H1 (cell line): Measurements from ENCODE around the gene MIER1. TPM values are rescaled to one million over a fixed set of nuclear protein-coding genes. Genes with fewer than 3 reads are reported as not detected.

Experiments
- CTCF ChIA-PET: fragments of 300-600 bp; sonication (Branson Sonifier 250); formaldehyde crosslinking; loops from one replicate; lab custom pipeline; 2021; ENCODE audit not compliant: partially characterized antibody; lab: Charles Lee
- POLR2A ChIA-PET: fragments of 300-600 bp; sonication (Branson Sonifier 250); formaldehyde crosslinking; loops from one replicate; lab custom pipeline; 2021; ENCODE audit warnings: inconsistent platforms; ENCODE audit not compliant: partially characterized antibody; lab: Charles Lee
- DNase-seq, 2 experiments: peaks; one replicate each; pipeline versions ENCODE4 v3.0.0 to v3.0.0-alpha.2; 2010 to 2022; ENCODE audit warnings: low spot score in 2 of 2, low read depth in 1 of 2, mixed read lengths in 1 of 2
- FAIRE-seq: peaks from 2 replicates; lab custom pipeline; 2011; peaks lifted over from hg19 to GRCh38; lab: Jason Lieb, UNC
- H2AFZ ChIP-seq: 2 replicates; pipeline ENCODE4 v1.8.1; 2012; ENCODE audit warnings: low read length, inconsistent platforms
- H2AK5ac ChIP-seq: 2 replicates; pipeline ENCODE4 v1.6.1; 2013; ENCODE audit warnings: low read depth, low read length
- H2BK120ac ChIP-seq: replicated peaks from 2 replicates; pipeline ENCODE3; 2013; ENCODE audit warnings: low read depth, low read length, inconsistent platforms
- H2BK12ac ChIP-seq: 2 replicates; pipeline ENCODE4 v1.6.1; 2013; ENCODE audit warnings: low read depth, low read length
- H2BK15ac ChIP-seq: 2 replicates; pipeline ENCODE4 v1.6.1; 2013; ENCODE audit warnings: low read length
- H2BK20ac ChIP-seq: 2 replicates; pipeline ENCODE4 v1.6.1; 2013; ENCODE audit warnings: low read length
- H2BK5ac ChIP-seq: 2 replicates; pipeline ENCODE4 v1.6.1; 2013; ENCODE audit warnings: low read depth, low read length
- H3K14ac ChIP-seq: 2 replicates; pipeline ENCODE4 v1.6.1; 2013; ENCODE audit warnings: inconsistent platforms; ENCODE audit not compliant: insufficient read length
- H3K18ac ChIP-seq: 2 replicates; pipeline ENCODE4 v1.6.1; 2013; ENCODE audit warnings: low read length; ENCODE audit errors: extremely low read depth
- H3K23ac ChIP-seq: 2 replicates; pipeline ENCODE4 v1.6.1; 2013; ENCODE audit warnings: inconsistent platforms; ENCODE audit not compliant: insufficient read length
- H3K23me2 ChIP-seq: 2 replicates; pipeline ENCODE4 v1.6.1; 2013; ENCODE audit warnings: low read depth, low read length
- H3K27ac ChIP-seq: 2 replicates; pipeline ENCODE4 v1.6.1; 2011; ENCODE audit warnings: low read depth, low read length, inconsistent platforms
- H3K27me3 ChIP-seq, 4 experiments: replicated peaks in 1 of 4; 1 replicate in 1 of 4; 2 replicates in 3 of 4; pipeline versions ENCODE4 v1.6.1 to v1.8.1; 2011 to 2013; ENCODE audit warnings: low read length in 3 of 4, mild to moderate bottlenecking in 3 of 4, inconsistent platforms in 2 of 4, mixed read lengths in 2 of 4, moderate library complexity in 1 of 4; ENCODE audit not compliant: control insufficient read depth in 3 of 4, insufficient read depth in 3 of 4; ENCODE audit errors: extremely low read depth in 1 of 4
- H3K36me3 ChIP-seq, 4 experiments: 2 replicates each; pipeline versions ENCODE4 v1.6.1 to v1.8.1; 2011 to 2013; ENCODE audit warnings: mild to moderate bottlenecking in 4 of 4, low read length in 3 of 4, moderate library complexity in 2 of 4, control low read depth in 1 of 4, inconsistent platforms in 1 of 4; ENCODE audit not compliant: insufficient read depth in 4 of 4, control insufficient read depth in 2 of 4
- H3K4ac ChIP-seq: replicated peaks from 2 replicates; pipeline ENCODE3; 2013; ENCODE audit warnings: low read length, low read depth, mixed read lengths, inconsistent platforms; ENCODE audit not compliant: insufficient read length
- H3K4me1 ChIP-seq, 4 experiments: replicated peaks in 1 of 4; 1 replicate in 1 of 4; 2 replicates in 3 of 4; pipeline versions ENCODE4 v1.6.1 to v1.8.1; 2011 to 2013; ENCODE audit warnings: low read length in 3 of 4, inconsistent platforms in 2 of 4, mixed read lengths in 1 of 4; ENCODE audit not compliant: insufficient read depth in 4 of 4, control insufficient read depth in 3 of 4
- H3K4me2 ChIP-seq, 2 experiments: 2 replicates each; pipeline versions ENCODE4 v1.6.1 to v1.8.1; 2011 to 2013; ENCODE audit warnings: low read depth in 2 of 2, low read length in 2 of 2, control low read depth in 1 of 2, inconsistent platforms in 1 of 2, mild to moderate bottlenecking in 1 of 2; ENCODE audit not compliant: insufficient read depth in 1 of 2
- H3K4me3 ChIP-seq, 4 experiments: fragments of 200-600, 300-600 bp in 1 of 4; sonication (generic), shearing (Covaris generic), sonication (Bioruptor Twin) in 1 of 4; 2 replicates each; pipeline versions ENCODE4 v1.5.1 to v1.8.1; 2011 to 2016; ENCODE audit warnings: low read length in 4 of 4, low read depth in 3 of 4, control low read depth in 2 of 4, inconsistent platforms in 2 of 4, mild to moderate bottlenecking in 2 of 4, mixed read lengths in 1 of 4, moderate library complexity in 1 of 4; ENCODE audit not compliant: insufficient read depth in 2 of 4; ENCODE audit errors: extremely low read depth in 1 of 4
- H3K56ac ChIP-seq: replicated peaks from 2 replicates; pipeline ENCODE3; 2013; ENCODE audit warnings: low read depth, mild to moderate bottlenecking, mixed read lengths, low read length, inconsistent platforms; ENCODE audit not compliant: insufficient read length
- H3K79me1 ChIP-seq: 2 replicates; pipeline ENCODE4 v1.6.1; 2013; ENCODE audit warnings: low read depth, low read length, control low read depth
- H3K79me2 ChIP-seq, 2 experiments: 2 replicates each; pipeline versions ENCODE4 v1.6.1 to v1.8.1; 2012 to 2013; ENCODE audit warnings: low read length in 2 of 2, mild to moderate bottlenecking in 2 of 2, inconsistent platforms in 1 of 2; ENCODE audit not compliant: insufficient read depth in 2 of 2, control insufficient read depth in 1 of 2
- H3K9ac ChIP-seq, 4 experiments: replicated peaks in 1 of 4; 1 replicate in 1 of 4; 2 replicates in 3 of 4; pipeline versions ENCODE4 v1.6.1 to v1.8.1; 2011 to 2013; ENCODE audit warnings: low read depth in 3 of 4, low read length in 3 of 4, control low read depth in 2 of 4, mild to moderate bottlenecking in 2 of 4, moderate library complexity in 2 of 4, inconsistent platforms in 1 of 4; ENCODE audit errors: extremely low read depth in 1 of 4
- H3K9me3 ChIP-seq, 2 experiments: 2 replicates each; pipeline versions ENCODE4 v1.6.1 to v1.8.1; 2012 to 2013; ENCODE audit warnings: mild to moderate bottlenecking in 2 of 2, moderate library complexity in 2 of 2, control low read depth in 1 of 2, inconsistent platforms in 1 of 2, low read depth in 1 of 2, low read length in 1 of 2, mixed read lengths in 1 of 2; ENCODE audit not compliant: insufficient read depth in 2 of 2
- H4K20me1 ChIP-seq, 2 experiments: replicated peaks in 1 of 2; 2 replicates each; pipeline versions ENCODE3 to v1.8.1; 2011 to 2013; ENCODE audit warnings: inconsistent platforms in 2 of 2, low read length in 2 of 2, mild to moderate bottlenecking in 1 of 2; ENCODE audit not compliant: insufficient read depth in 2 of 2, control insufficient read depth in 1 of 2
- H4K5ac ChIP-seq: 2 replicates; pipeline ENCODE4 v1.6.1; 2013; ENCODE audit warnings: low read length, low read depth, mixed read lengths, inconsistent platforms; ENCODE audit not compliant: insufficient read length
- H4K8ac ChIP-seq: 2 replicates; pipeline ENCODE4 v1.8.0; 2013; ENCODE audit warnings: mild to moderate bottlenecking, moderate library complexity, low read length, inconsistent platforms; ENCODE audit not compliant: insufficient read depth; ENCODE audit errors: extremely low read depth
- H4K91ac ChIP-seq: replicated peaks from 2 replicates; pipeline ENCODE3; 2013; ENCODE audit warnings: low read length, mixed read lengths, inconsistent platforms; ENCODE audit not compliant: insufficient read length
- BRCA1 ChIP-seq: IDR thresholded peaks from 2 replicates; pipeline ENCODE4 v1.6.1; 2012; ENCODE audit warnings: low read depth, low read length, improper control_type of control experiment
- RAD21 ChIP-seq, 2 experiments: IDR thresholded peaks in 1 of 2; conservative IDR thresholded peaks in 1 of 2; 2 replicates each; pipeline ENCODE4 v1.6.1; 2011; ENCODE audit warnings: low read depth in 2 of 2, low read length in 2 of 2, improper control_type of control experiment in 1 of 2, inconsistent platforms in 1 of 2, mild to moderate bottlenecking in 1 of 2, moderate library complexity in 1 of 2
- RBBP5 ChIP-seq: IDR thresholded peaks from 2 replicates; pipeline ENCODE4 v1.7.1; 2012; ENCODE audit warnings: low read depth, mild to moderate bottlenecking, inconsistent platforms, low read length, moderate library complexity, borderline replicate concordance
- SAP30 ChIP-seq: fragments of 300-600 bp; sonication (generic); IDR thresholded peaks from 2 replicates; pipeline ENCODE4 v1.7.1; 2012; ENCODE audit warnings: low read length, moderate library complexity, mild to moderate bottlenecking, inconsistent platforms; ENCODE audit not compliant: insufficient read depth, insufficient replicate concordance
- SIN3A ChIP-seq, 2 experiments: IDR thresholded peaks in 1 of 2; conservative IDR thresholded peaks in 1 of 2; 2 replicates each; pipeline ENCODE4 v1.6.1; 2011 to 2012; ENCODE audit warnings: low read length in 2 of 2, improper control_type of control experiment in 1 of 2, low read depth in 1 of 2, mild to moderate bottlenecking in 1 of 2
- SP4 ChIP-seq: IDR thresholded peaks from 2 replicates; pipeline ENCODE4 v1.6.1; 2012; ENCODE audit warnings: low read length, inconsistent platforms
- TAF1 ChIP-seq: IDR thresholded peaks from 2 replicates; pipeline ENCODE4 v1.6.1; 2011; ENCODE audit warnings: mild to moderate bottlenecking, low read depth, low read length
- WGBS, 2 experiments: shearing (Covaris generic) in 1 of 2; methylation state at CpG; one replicate each; pipeline versions ENCODE4 v1.1.6 to v1.1.7; 2013 to 2015; ENCODE audit warnings: low lambda C conversion rate in 2 of 2, mixed read lengths in 2 of 2, inconsistent platforms in 1 of 2, low coverage in 1 of 2, missing lambda C conversion rate in 1 of 2; ENCODE audit not compliant: insufficient replicate concordance in 2 of 2, insufficient coverage in 1 of 2, insufficient read length in 1 of 2; ENCODE audit errors: extremely low coverage in 1 of 2, missing lambda C conversion rate in 1 of 2; 5-methylcytosine and 5-hydroxymethylcytosine counted together
- polyA plus RNA-seq, 7 experiments: library from polyadenylated mRNA; depleted of rRNA in 3 of 7; stranded (reverse) in 5 of 7; unstranded in 2 of 7; fragments of >200 nt in 5 of 7; fragments of 200-250 nt in 2 of 7; gene quantifications; 1 replicate in 5 of 7; 2 replicates in 1 of 7; 4 replicates in 1 of 7; pipeline versions ENCODE4 v1.2.1 to v1.2.3, GENCODE V29; 2011 to 2013; ENCODE audit warnings: missing spikeins in 2 of 7, mixed read lengths in 2 of 7
- total RNA-seq: library from RNA; stranded (reverse); fragmentation: NEBNext Ultra II Directional; extraction: Animal tissue kit (Norgen Biotek cat#: 25700); gene quantifications from 2 replicates; pipeline ENCODE4 v1.2.1, GENCODE V29; 2021
- TF ChIP-seq, protein P1 (sequence below): IDR thresholded peaks from 2 replicates; pipeline ENCODE4 v1.6.1; 2012; ENCODE audit warnings: inconsistent platforms

Gene MIER1
- total and polyA plus RNA-seq, 2 of the 8 experiments (the other 6 are each of a cell fraction or from before 2014, with no cell fraction given): 5.2 to 33.5 TPM

DNA sequence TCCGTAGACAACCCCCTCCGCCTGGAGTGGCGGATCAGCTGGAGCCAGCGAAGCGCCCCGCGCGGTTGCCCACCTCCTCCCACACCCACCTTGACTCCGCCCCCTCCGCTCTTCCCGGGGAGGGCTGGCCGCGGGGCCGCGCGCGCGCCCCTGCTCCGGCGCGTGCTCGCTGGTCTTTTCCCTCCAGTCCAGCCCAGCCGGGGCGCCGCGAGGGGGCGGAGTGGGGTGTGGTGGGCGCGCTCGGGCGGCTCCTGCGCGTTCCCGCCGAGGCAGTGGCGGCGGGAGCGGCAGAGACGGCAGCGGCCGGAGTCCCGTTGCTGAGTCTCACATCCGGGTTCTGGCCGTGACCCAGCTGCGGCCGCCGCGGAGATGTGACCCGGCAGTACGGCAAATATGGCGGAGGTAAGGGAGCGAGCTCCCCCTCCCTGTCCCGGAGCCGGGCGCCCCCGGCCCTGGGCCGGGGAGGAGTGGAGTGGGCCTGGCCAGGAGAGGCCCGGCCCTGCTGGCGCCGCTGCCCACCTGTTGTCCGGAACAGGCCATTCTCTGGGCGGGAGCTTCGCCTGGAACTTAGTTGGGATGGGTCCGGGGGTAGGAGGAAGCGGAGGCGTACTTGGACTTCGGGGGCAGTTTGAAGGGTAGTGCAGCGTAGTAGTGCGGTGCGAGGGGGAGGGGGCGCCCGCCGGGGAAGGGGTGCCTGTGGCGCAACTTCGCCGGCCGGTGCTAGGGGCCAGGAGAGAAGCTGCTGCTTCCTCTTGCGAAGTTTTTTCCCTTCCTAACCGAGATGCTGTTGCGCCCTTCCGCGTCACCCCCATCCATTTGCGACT is 5.4 kb downstream of the MIER1 start:
- H2BK12ac ChIP-seq: no peak overlapping the region; the same call in 1 of the 2 replicates
- CTCF ChIA-PET: interaction anchor here (0.6 to 1.9 kb wide), 4 partner anchors 14 to 749 kb away, joined by 3 to 4 read pairs (median 3); no protein-coding TSS in a partner anchor
- FAIRE-seq: no peak
- TF ChIP-seq SP4: peak; percentile 48; the same call in 1 of the 2 replicates
- TF ChIP-seq RAD21 (IDR thresholded peaks at IDR 0.05 in 1 of 2, conservative IDR thresholded peaks at IDR 0.05 in 1 of 2; ENCODE audit: low read depth in 2 of 2, low read length in 2 of 2): 0 out of 4 replicates have a peak, but pooled peaks of 1 of the 2 experiments have one; percentile 5
- TF ChIP-seq SAP30: peak; percentile 54
- peak; percentile 10; the same call in 1 of the 2 replicates for TF ChIP-seq BRCA1
- TF ChIP-seq, protein P1, sequence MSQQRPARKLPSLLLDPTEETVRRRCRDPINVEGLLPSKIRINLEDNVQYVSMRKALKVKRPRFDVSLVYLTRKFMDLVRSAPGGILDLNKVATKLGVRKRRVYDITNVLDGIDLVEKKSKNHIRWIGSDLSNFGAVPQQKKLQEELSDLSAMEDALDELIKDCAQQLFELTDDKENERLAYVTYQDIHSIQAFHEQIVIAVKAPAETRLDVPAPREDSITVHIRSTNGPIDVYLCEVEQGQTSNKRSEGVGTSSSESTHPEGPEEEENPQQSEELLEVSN: peak; percentile 25; the same call in 1 of the 2 replicates
- peak; percentile 96; the same call in 1 of the 2 replicates for TF ChIP-seq RBBP5
- TF ChIP-seq TAF1: peak; percentile 78
- peak in 1 of 2 experiments; percentile 75; a peak in 2 of 4 replicates for TF ChIP-seq SIN3A (conservative IDR thresholded peaks at IDR 0.05 in 1 of 2, IDR thresholded peaks at IDR 0.05 in 1 of 2; ENCODE audit: low read depth in 1 of 2, low read length in 2 of 2)

More for the DNA sequence above, 5.4 kb downstream of the MIER1 start:
- Histone ChIP-seq H4K20me1 (peaks cover 0 to 1% of the 10 kb centered on the region in 2 experiments), H3K79me2 (peaks cover 4 to 63% of the 10 kb centered on the region in 2 experiments; a peak in 3 of 4 replicates), H3K4me3 (peak overlapping the region; percentile 62 to 97 (median 89)), H3K23ac (no peak overlapping the region), H2BK20ac (no peak overlapping the region; the same call in 1 of the 2 replicates), H3K18ac (peak overlapping the region; percentile 88; the same call in 1 of the 2 replicates), H4K5ac (peak overlapping the region; percentile 78), H3K27ac (peak overlapping the region; percentile 90), H3K79me1 (peaks cover 2% of the 10 kb centered on the region; the same call in 1 of the 2 replicates), H4K91ac (no peak overlapping the region), H3K23me2 (peaks cover 11% of the 10 kb centered on the region; the same call in 1 of the 2 replicates), H3K56ac (peak overlapping the region; percentile 43), H3K14ac (no peak overlapping the region), H2BK5ac (peak overlapping the region; percentile 74; the same call in 1 of the 2 replicates), H3K27me3 (no peaks in the 10 kb centered on the region), H3K4me2 (peak overlapping the region; percentile 77 to 85), H3K4ac (peak overlapping the region; percentile 44), H2AK5ac (no peak overlapping the region), H3K4me1 (peaks cover 0 to 4% (median 1%) of the 10 kb centered on the region in 4 experiments; a peak in 5 of 7 replicates), H2BK15ac (no peak overlapping the region; the same call in 1 of the 2 replicates), H3K9ac (peak overlapping the region; percentile 75 to 89 (median 84)), H2AFZ (peak overlapping the region; percentile 65; the same call in 1 of the 2 replicates), H3K36me3 (no peaks in the 10 kb centered on the region), H2BK120ac (peak overlapping the region; percentile 33), H4K8ac (peak overlapping the region; percentile 72; the same call in 1 of the 2 replicates), H3K9me3 (no peaks in the 10 kb centered on the region)
- DNase-seq: peak; percentile 84 to 96
- POLR2A ChIA-PET: interaction anchor here (0.6 to 1.3 kb wide), 6 partner anchors 8 to 755 kb away, joined by 3 to 7 read pairs (median 4); partner anchors contain the start of gene GADD45A
- 1% methylated on average over 56 of the region's 83 CpGs; no CpG with 5 or more reads in 1 of the 2 experiments for WGBS, 2 experiments
